NT2/D1 (cell line): ENCODE data around the gene TMPRSS13.

Source experiments
- DNase-seq: peaks from one replicate; pipeline ENCODE4 v3.0.0-alpha.2; 2011; ENCODE audit warnings: low read depth, low spot score
- H3K27me3 ChIP-seq: 2 replicates; pipeline ENCODE4 v1.6.0; 2011; ENCODE audit warnings: mild to moderate bottlenecking; ENCODE audit not compliant: insufficient read length, insufficient read depth
- H3K36me3 ChIP-seq: 2 replicates; pipeline ENCODE4 v1.6.1; 2011; ENCODE audit warnings: mild to moderate bottlenecking, low read length, mixed read lengths; ENCODE audit not compliant: insufficient read depth, insufficient read length
- H3K4me1 ChIP-seq: 2 replicates; pipeline ENCODE4 v1.5.1; 2011; ENCODE audit not compliant: insufficient read depth, insufficient read length
- H3K4me3 ChIP-seq: 2 replicates; pipeline ENCODE4 v1.5.1; 2011; ENCODE audit warnings: low read depth; ENCODE audit not compliant: insufficient read length
- H3K9ac ChIP-seq: 2 replicates; pipeline ENCODE4 v1.6.0; 2011; ENCODE audit warnings: low read depth; ENCODE audit not compliant: insufficient read length
- H3K9me3 ChIP-seq: 2 replicates; pipeline ENCODE4 v1.5.1; 2011; ENCODE audit warnings: mild to moderate bottlenecking, low read length; ENCODE audit not compliant: insufficient read depth
- SUZ12 ChIP-seq: IDR thresholded peaks from 2 replicates; pipeline ENCODE4 v1.6.1; 2011; ENCODE audit not compliant: insufficient read length, insufficient read depth; ENCODE audit errors: extremely low read depth
- YY1 ChIP-seq: IDR thresholded peaks from 2 replicates; pipeline ENCODE4 v1.6.1; 2011; ENCODE audit not compliant: insufficient read length, insufficient read depth
- ZNF274 ChIP-seq: IDR thresholded peaks from 2 replicates; pipeline ENCODE4 v1.6.1; 2011; ENCODE audit warnings: mild to moderate bottlenecking, low read depth, low read length

Gene TMPRSS13

GRCh38 chr11:117879516-117880480 is 49.4 kb downstream of the TMPRSS13 start:
- no peaks in the 10 kb centered on the region for H3K36me3 ChIP-seq
- peaks cover 2% of the 10 kb centered on the region for H3K4me1 ChIP-seq
- H3K4me3 ChIP-seq, result no peak overlapping the region
- no peak overlapping the region for H3K9ac ChIP-seq
- TF ChIP-seq YY1, result no peak
- no peak for TF ChIP-seq ZNF274
- TF ChIP-seq SUZ12, result no peak
- peaks cover 46% of the 10 kb centered on the region for H3K27me3 ChIP-seq
- DNase-seq, result no peak
- H3K9me3 ChIP-seq, result no peaks in the 10 kb centered on the region

GRCh38 chr11:117878939-117879475 is 50.2 kb downstream of the TMPRSS13 start:
- TF ChIP-seq ZNF274, result no peak
- no peak for TF ChIP-seq YY1
- no peak for TF ChIP-seq SUZ12
- DNase-seq, result no peak
- Histone ChIP-seq H3K27me3 (peaks cover 52% of the 10 kb centered on the region), H3K9me3 (no peaks in the 10 kb centered on the region), H3K36me3 (no peaks in the 10 kb centered on the region), H3K4me1 (peaks cover 2% of the 10 kb centered on the region), H3K9ac (no peak overlapping the region), H3K4me3 (no peak overlapping the region)

GRCh38 chr11:117878314-117878938 is 50.8 kb downstream of the TMPRSS13 start:
- no peak for TF ChIP-seq ZNF274
- TF ChIP-seq YY1, result no peak
- no peak for TF ChIP-seq SUZ12
- H3K27me3 ChIP-seq, result peaks cover 58% of the 10 kb centered on the region
- no peak overlapping the region for H3K9ac ChIP-seq
- H3K4me3 ChIP-seq, result no peak overlapping the region
- peaks cover 3% of the 10 kb centered on the region for H3K4me1 ChIP-seq
- DNase-seq, result no peak
- no peaks in the 10 kb centered on the region for H3K36me3 ChIP-seq
- H3K9me3 ChIP-seq, result no peaks in the 10 kb centered on the region

- DNase-seq, result no peak
- no peaks in the 10 kb centered on the region for H3K9me3 ChIP-seq
- H3K27me3 ChIP-seq, result peaks cover 70% of the 10 kb centered on the region
- no peaks in the 10 kb centered on the region for H3K36me3 ChIP-seq
- peak overlapping the region; percentile 6 for H3K9ac ChIP-seq
- peak overlapping the region; percentile 47 for H3K4me3 ChIP-seq
- no peak for TF ChIP-seq ZNF274
- TF ChIP-seq SUZ12, result no peak
- TF ChIP-seq YY1, result no peak
- peaks cover 3% of the 10 kb centered on the region for H3K4me1 ChIP-seq
Measured at GRCh38 chr11:117877120-117877784, 52.0 kb downstream of the TMPRSS13 start.

GRCh38 chr11:117876341-117877119 is 52.7 kb downstream of the TMPRSS13 start, which contains the start of gene FXYD6:
Gene FXYD6 (minus strand): TSS chr11:117876658. CDS start chr11:117842776, 33,882 bp downstream.
- peak within 1 kb of the TSS; percentile 67 for H3K4me3 ChIP-seq
- no peak for DNase-seq
- TF ChIP-seq ZNF274 (no peak), YY1 (no peak), SUZ12 (no peak)

GRCh38 chr11:117876059-117876340 is 53.2 kb downstream of the TMPRSS13 start:
- no peak for TF ChIP-seq SUZ12
- no peak for TF ChIP-seq ZNF274
- no peak for TF ChIP-seq YY1
- no peak for DNase-seq

More at GRCh38 chr11:117876341-117877119, 52.7 kb downstream of the TMPRSS13 start, which contains the start of gene FXYD6:
- H3K9me3 ChIP-seq, result no peaks in the 10 kb centered on the region
- H3K9ac ChIP-seq, result peak within 1 kb of the TSS; percentile 85
- no peaks in the 10 kb centered on the region for H3K36me3 ChIP-seq
- H3K4me1 ChIP-seq, result peaks cover 3% of the 10 kb centered on the region
- H3K27me3 ChIP-seq, result peaks cover 73% of the 10 kb centered on the region

More at GRCh38 chr11:117876059-117876340, 53.2 kb downstream of the TMPRSS13 start:
- Histone ChIP-seq H3K9ac (peak overlapping the region; percentile 85), H3K27me3 (peaks cover 73% of the 10 kb centered on the region), H3K36me3 (no peaks in the 10 kb centered on the region), H3K9me3 (no peaks in the 10 kb centered on the region), H3K4me3 (peak overlapping the region; percentile 67), H3K4me1 (peaks cover 3% of the 10 kb centered on the region)
